AG04449 (cell line): ENCODE measurements around the gene EFCAB12.

Experiments used
- CTCF ChIA-PET: fragments of 350-600 bp; formaldehyde crosslinking; extraction: SDS; loops from one replicate; lab custom pipeline; 2021; ENCODE audit warnings: antibody characterized with exemption; lab: Yijun Ruan, JAX
- POLR2A ChIA-PET: fragments of 400-600, 350-600 bp; formaldehyde crosslinking; extraction: SDS; loops from one replicate; lab custom pipeline; 2020; ENCODE audit warnings: antibody characterized with exemption, inconsistent platforms; lab: Yijun Ruan, JAX
- DNase-seq: peaks from one replicate; pipeline ENCODE4 v3.0.0-alpha.2; 2010; ENCODE audit warnings: low read depth, low spot score
- H3K4me3 ChIP-seq: 2 replicates; pipeline ENCODE4 v1.5.1; 2011; ENCODE audit warnings: low read depth, mild to moderate bottlenecking, control low read depth, low read length
- TF ChIP-seq, protein P1 (sequence below): IDR thresholded peaks from one replicate; pipeline ENCODE4 v1.5.1; 2011; ENCODE audit warnings: mild to moderate bottlenecking, moderate library complexity, low read length, control low read depth, inconsistent platforms; ENCODE audit not compliant: insufficient read depth; ENCODE audit errors: missing control alignments

EFCAB12 gene

DNA sequence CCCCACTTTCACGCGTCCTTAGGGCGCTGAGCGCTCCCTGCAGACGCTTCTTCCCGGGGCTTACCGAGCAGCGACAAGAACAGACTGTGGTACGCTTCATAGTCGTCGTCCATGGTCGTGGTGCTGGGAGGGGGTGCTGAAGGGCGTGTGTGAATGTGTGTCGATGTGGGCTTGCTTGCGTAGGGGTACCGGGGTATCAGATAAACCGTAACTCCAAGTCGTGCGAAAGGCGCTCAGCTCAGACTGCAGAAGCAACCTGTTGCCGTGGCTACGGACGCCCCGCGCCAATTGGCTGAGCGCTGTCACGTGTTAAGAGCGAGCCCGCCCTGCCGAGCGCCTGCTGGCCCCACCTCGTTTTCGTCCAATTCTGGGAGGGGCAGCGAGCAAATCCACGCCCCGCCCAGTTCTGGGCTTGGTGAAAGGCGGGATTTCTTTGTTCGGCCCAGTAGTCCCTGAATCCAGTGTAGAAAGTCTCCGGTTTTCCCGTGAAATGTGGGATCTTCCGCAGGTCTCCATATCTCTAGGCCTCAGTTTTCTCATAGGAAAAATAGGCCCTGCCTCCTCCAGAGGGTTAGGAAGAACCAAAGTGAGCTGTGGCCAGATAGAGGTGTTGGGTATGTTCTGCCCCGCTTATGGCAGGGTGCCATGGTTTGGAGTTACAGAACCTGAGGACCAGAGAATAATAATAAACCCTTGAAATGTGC, at the start of gene EFCAB12:
Gene EFCAB12, minus strand, starts transcription at position 261 of the 704 bp plus-strand sequence. Its CDS starts 148 bp downstream, at position 113.
- CTCF ChIA-PET, result interaction anchor here (0.6 to 1.8 kb wide), 6 partner anchors 10 to 458 kb away, joined by 3 to 5 read pairs (median 3); no protein-coding TSS in a partner anchor
- H3K4me3 ChIP-seq, result peak within 1 kb of the TSS; percentile 75

DNA sequence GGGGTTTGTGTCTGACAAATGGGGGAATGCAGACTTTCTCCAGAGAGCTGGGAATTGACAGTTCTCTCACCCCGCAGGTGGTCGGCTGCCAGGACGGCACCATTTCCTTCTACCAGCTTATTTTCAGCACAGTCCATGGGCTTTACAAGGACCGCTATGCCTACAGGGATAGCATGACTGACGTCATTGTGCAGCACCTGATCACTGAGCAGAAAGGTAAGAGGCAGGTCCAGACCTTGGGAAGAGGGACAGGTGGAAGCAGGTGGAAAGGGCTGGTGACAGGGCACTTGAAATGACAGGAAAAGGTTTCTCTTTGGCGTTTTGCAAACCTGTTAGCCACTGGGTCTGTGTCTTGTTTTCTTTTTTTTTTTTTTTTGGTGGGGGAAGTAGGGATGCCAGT, 48.1 kb upstream of the EFCAB12 start:
- CTCF ChIA-PET, result interaction anchor here (1.2 to 2.4 kb wide), 4 partner anchors 13 to 458 kb away, joined by 3 to 9 read pairs (median 6); partner anchors contain the start of gene MBD4
- TF ChIP-seq, protein P1, sequence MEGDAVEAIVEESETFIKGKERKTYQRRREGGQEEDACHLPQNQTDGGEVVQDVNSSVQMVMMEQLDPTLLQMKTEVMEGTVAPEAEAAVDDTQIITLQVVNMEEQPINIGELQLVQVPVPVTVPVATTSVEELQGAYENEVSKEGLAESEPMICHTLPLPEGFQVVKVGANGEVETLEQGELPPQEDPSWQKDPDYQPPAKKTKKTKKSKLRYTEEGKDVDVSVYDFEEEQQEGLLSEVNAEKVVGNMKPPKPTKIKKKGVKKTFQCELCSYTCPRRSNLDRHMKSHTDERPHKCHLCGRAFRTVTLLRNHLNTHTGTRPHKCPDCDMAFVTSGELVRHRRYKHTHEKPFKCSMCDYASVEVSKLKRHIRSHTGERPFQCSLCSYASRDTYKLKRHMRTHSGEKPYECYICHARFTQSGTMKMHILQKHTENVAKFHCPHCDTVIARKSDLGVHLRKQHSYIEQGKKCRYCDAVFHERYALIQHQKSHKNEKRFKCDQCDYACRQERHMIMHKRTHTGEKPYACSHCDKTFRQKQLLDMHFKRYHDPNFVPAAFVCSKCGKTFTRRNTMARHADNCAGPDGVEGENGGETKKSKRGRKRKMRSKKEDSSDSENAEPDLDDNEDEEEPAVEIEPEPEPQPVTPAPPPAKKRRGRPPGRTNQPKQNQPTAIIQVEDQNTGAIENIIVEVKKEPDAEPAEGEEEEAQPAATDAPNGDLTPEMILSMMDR, result no peak
- POLR2A ChIA-PET, result no interaction called here
- DNase-seq, result no peak
- H3K4me3 ChIP-seq, result no peak overlapping the region

More for the DNA sequence above, at the start of gene EFCAB12:
- DNase-seq, result peak; percentile 33
- POLR2A ChIA-PET, result interaction anchor here (0.6 to 3.1 kb wide), 4 partner anchors 11 to 703 kb away, joined by 3 to 13 read pairs (median 3); partner anchors contain the start of genes IFT122, MBD4 and RAB7A
- TF ChIP-seq, protein P1, result no peak

DNA sequence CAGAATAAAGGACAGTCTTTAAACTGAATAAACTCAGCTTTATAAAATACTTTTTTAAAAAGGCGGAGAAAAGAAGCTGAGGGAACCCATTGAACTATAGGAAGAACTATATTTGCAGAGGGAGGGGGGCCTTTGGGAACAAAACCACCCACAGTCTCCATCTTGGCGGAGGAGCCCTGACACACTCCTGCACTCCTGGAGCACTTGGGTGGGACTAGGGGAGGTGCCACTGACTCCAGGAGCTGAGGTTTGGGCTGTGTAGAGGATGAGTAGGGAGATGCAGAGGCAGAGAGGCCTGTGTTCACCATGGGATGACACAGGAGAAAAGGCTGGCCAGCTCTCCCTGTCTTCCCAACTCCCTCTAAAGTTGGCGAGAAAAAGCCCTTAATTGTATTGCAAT, 47.4 kb upstream of the EFCAB12 start:
- ChIA-PET CTCF (interaction anchor here (0.9 to 2.4 kb wide), 6 partner anchors 9 to 459 kb away, joined by 3 to 9 read pairs (median 6); partner anchors contain the start of gene MBD4), POLR2A (no interaction called here)
- TF ChIP-seq, protein P1, result no peak
- H3K4me3 ChIP-seq, result no peak overlapping the region
- no peak for DNase-seq

DNA sequence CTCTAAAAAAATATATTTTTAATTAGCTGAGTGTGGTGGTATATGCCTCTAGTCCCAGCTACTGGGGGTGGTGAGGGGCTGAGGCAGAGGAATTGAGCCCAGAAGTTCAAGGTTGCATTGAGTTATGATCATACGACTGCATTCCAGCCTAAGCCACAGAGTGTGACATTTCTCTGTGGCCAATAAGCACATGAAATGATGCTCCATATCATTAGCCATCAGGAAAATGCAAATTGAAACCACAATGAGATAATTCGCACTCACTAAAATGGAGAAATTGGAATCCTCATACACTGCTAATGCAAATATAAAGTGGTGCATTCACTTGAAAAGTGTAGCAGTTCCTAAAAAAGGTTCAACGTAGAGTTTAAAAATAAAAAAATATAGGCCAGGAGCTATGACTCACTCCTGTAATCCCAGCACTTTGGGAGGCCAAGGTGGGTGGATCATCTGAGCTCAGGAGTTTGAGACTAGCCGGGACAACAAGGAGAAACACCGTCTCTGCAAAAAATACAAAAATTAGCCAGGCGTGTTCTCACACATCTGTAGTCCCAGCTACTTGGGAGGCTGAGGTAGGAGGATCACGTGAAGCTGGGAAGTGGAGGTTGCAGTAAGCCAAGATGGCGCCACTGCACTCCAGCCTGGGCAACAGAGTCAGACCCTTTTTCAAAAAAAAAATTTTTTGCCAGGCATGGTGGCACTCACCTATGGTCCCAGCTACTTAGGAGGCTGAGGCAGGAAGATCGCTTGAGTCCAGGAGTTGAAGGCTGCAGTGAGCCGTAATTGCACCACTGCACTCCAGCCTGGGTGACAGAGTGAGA, 46.8 kb upstream of the EFCAB12 start:
- TF ChIP-seq, protein P1, result no peak
- ChIA-PET CTCF (interaction anchor here (0.6 to 2.4 kb wide), 7 partner anchors 10 to 460 kb away, joined by 3 to 9 read pairs (median 6); partner anchors contain the start of gene MBD4), POLR2A (no interaction called here)
- no peak for DNase-seq
- H3K4me3 ChIP-seq, result no peak overlapping the region

DNA sequence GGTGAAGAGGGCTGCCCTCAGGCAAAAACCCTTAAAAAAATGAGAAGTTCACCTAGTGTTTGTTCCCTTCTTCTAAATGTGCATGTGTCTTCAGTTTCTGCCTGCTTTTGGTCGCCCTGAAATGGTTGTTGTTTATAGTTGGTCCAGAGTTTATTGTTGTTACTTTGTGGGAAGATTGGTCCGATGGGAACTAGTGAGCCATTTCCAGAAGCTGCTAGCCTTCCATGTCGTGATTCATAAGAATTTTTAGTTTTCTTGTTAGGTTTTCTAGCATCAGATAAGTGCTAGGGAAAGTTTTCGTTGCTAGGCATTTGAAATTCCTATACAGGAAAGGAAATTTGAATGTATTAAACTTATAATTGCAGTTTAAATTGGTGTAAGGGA, 45.3 kb upstream of the EFCAB12 start:
- ChIA-PET POLR2A (no interaction called here), CTCF (interaction anchor here (1.0 kb wide), 1 partner anchor 19 kb away, joined by 3 read pairs; no protein-coding TSS in a partner anchor)
- TF ChIP-seq, protein P1, result no peak

More for the DNA sequence above, 45.3 kb upstream of the EFCAB12 start:
- H3K4me3 ChIP-seq, result no peak overlapping the region
- no peak for DNase-seq
